Trophoblast cell (in vitro differentiated cells and primary cell): ENCODE data around the gene THSD1.

Experiments
- DNase-seq, 2 donors: peaks; one replicate each; pipeline ENCODE4 v3.0.0-alpha.2; 2016
- H2AFZ ChIP-seq: 2 replicates; pipeline ENCODE4 v1.6.1; 2013; ENCODE audit warnings: low read length, moderate library complexity, mild to moderate bottlenecking; ENCODE audit not compliant: insufficient read depth, poor library complexity
- H2AK5ac ChIP-seq: 2 replicates; pipeline ENCODE4 v1.6.1; 2013; ENCODE audit warnings: mild to moderate bottlenecking, low read length
- H2BK120ac ChIP-seq: 2 replicates; pipeline ENCODE4 v1.6.1; 2013; ENCODE audit warnings: low read length, mild to moderate bottlenecking, moderate library complexity; ENCODE audit not compliant: insufficient read depth, poor library complexity
- H2BK12ac ChIP-seq: 2 replicates; pipeline ENCODE4 v1.6.1; 2013; ENCODE audit warnings: mild to moderate bottlenecking, low read length, moderate library complexity
- H2BK5ac ChIP-seq: 2 replicates; pipeline ENCODE4 v1.6.1; 2013; ENCODE audit warnings: low read length, low read depth, moderate library complexity, mild to moderate bottlenecking; ENCODE audit not compliant: poor library complexity
- H3K14ac ChIP-seq: 2 replicates; pipeline ENCODE4 v1.6.1; 2013; ENCODE audit warnings: mild to moderate bottlenecking, low read length
- H3K18ac ChIP-seq: 2 replicates; pipeline ENCODE4 v1.6.1; 2013; ENCODE audit warnings: mild to moderate bottlenecking, low read length
- H3K23ac ChIP-seq: 2 replicates; pipeline ENCODE4 v1.6.1; 2013; ENCODE audit warnings: low read length
- H3K27ac ChIP-seq: 2 replicates; pipeline ENCODE4 v1.5.1; 2013; ENCODE audit warnings: low read depth, mild to moderate bottlenecking, inconsistent platforms, low read length, moderate library complexity
- H3K27me3 ChIP-seq: 2 replicates; pipeline ENCODE4 v1.6.1; 2013; ENCODE audit warnings: inconsistent platforms, mild to moderate bottlenecking, low read length, moderate library complexity; ENCODE audit not compliant: insufficient read depth
- H3K36me3 ChIP-seq, 2 experiments: 1 replicate in 1 of 2; 2 replicates in 1 of 2; pipeline ENCODE4 v1.6.1; 2013; ENCODE audit warnings: low read length in 2 of 2, mild to moderate bottlenecking in 2 of 2, moderate library complexity in 1 of 2; ENCODE audit not compliant: insufficient read depth in 2 of 2, control insufficient read depth in 1 of 2
- H3K4ac ChIP-seq: 2 replicates; pipeline ENCODE4 v1.6.1; 2013; ENCODE audit warnings: low read depth, mild to moderate bottlenecking, low read length, moderate library complexity
- H3K4me1 ChIP-seq, 2 experiments: 1 replicate in 1 of 2; 2 replicates in 1 of 2; pipeline ENCODE4 v1.6.1; 2013; ENCODE audit warnings: low read length in 2 of 2, mild to moderate bottlenecking in 2 of 2, moderate library complexity in 1 of 2; ENCODE audit not compliant: insufficient read depth in 2 of 2, control insufficient read depth in 1 of 2
- H3K4me2 ChIP-seq: 2 replicates; pipeline ENCODE4 v1.6.1; 2013; ENCODE audit warnings: inconsistent platforms, mild to moderate bottlenecking, low read length, moderate library complexity
- H3K4me3 ChIP-seq: 2 replicates; pipeline ENCODE4 v1.5.1; 2013; ENCODE audit warnings: mild to moderate bottlenecking, low read depth, low read length, inconsistent platforms
- H3K79me1 ChIP-seq: one replicate; pipeline ENCODE4 v1.6.1; 2013; ENCODE audit warnings: low read length
- H3K79me2 ChIP-seq: 2 replicates; pipeline ENCODE4 v1.6.1; 2013; ENCODE audit warnings: low read length, mild to moderate bottlenecking; ENCODE audit not compliant: control insufficient read depth, insufficient read depth, poor library complexity
- H3K9ac ChIP-seq: 2 replicates; pipeline ENCODE4 v1.6.1; 2013; ENCODE audit warnings: mild to moderate bottlenecking, low read length
- H3K9me3 ChIP-seq: 2 replicates; pipeline ENCODE4 v1.6.1; 2013; ENCODE audit warnings: low read depth, mild to moderate bottlenecking, control low read depth, inconsistent platforms, low read length; ENCODE audit not compliant: insufficient read depth
- H4K12ac ChIP-seq: 2 replicates; pipeline ENCODE4 v1.6.1; 2013; ENCODE audit warnings: low read depth, mild to moderate bottlenecking, low read length, moderate library complexity
- H4K8ac ChIP-seq: 2 replicates; pipeline ENCODE4 v1.6.1; 2013; ENCODE audit warnings: low read depth, mild to moderate bottlenecking, low read length, moderate library complexity
- H4K91ac ChIP-seq: one replicate; pipeline ENCODE4 v1.6.1; 2013; ENCODE audit warnings: low read depth, mild to moderate bottlenecking, low read length, moderate library complexity
- WGBS: extraction: QIAGEN DNeasy Blood & Tissue Kit; methylation state at CpG from one replicate; pipeline ENCODE4 v1.1.7; 2013; ENCODE audit warnings: missing lambda C conversion rate; ENCODE audit not compliant: insufficient read length, insufficient coverage; ENCODE audit errors: extremely low coverage; 5-methylcytosine and 5-hydroxymethylcytosine counted together

The THSD1 gene

GRCh38 chr13:52452470-52452869, 46.5 kb upstream of the THSD1 start:
- Histone ChIP-seq H4K8ac (no peak overlapping the region), H2AFZ (no peak overlapping the region), H3K4me3 (no peak overlapping the region), H4K12ac (no peak overlapping the region), H2BK5ac (no peak overlapping the region), H3K4me2 (no peak overlapping the region), H3K27ac (no peak overlapping the region), H3K27me3 (no peaks in the 10 kb centered on the region), H3K36me3 (peaks cover 5% of the 10 kb centered on the region in 2 experiments), H2BK12ac (no peak overlapping the region), H3K18ac (no peak overlapping the region), H3K23ac (no peak overlapping the region), H2BK120ac (no peak overlapping the region), H4K91ac (no peak overlapping the region), H3K4ac (no peak overlapping the region), H3K9ac (no peak overlapping the region), H3K9me3 (no peaks in the 10 kb centered on the region), H3K14ac (no peak overlapping the region), H3K79me2 (peaks cover 11% of the 10 kb centered on the region), H3K4me1 (peaks cover 8 to 12% of the 10 kb centered on the region in 2 experiments), H3K79me1 (peaks cover 14% of the 10 kb centered on the region), H2AK5ac (no peak overlapping the region)
- no peak for DNase-seq
- WGBS: no CpG with 5 or more reads among the region's 2 CpGs

DNA sequence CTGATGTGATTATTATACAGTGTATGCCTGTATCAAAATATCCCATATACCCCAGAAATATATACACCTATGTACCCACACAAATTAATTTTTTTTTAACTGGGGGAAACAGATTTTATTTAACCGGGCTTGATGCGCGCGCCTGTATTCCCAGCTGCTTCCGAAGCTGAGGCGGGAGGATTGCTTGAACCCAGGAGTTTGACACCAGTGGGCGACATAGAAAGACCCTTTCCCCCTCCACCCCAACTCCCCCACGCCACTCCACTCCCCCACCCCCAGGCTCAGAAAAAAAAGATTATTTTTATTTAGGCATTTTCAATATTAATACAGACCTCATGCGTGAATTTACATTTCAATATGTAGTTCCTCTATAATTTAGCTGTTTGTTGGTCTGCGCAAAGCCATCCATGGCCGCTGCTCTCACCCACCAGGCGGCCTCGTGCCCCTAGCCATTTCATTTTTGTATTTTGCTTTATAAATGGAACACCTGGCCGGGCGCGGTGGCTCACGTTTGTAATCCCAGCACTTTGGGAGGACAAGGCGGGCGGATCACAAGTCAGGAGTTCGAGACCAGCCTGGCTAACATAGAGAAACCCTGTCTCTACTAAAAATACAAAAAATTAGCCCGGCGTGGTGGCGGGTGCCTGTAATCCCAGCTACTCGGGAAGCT, 45.3 kb upstream of the THSD1 start:
- H3K4me1 ChIP-seq: peaks cover 9 to 12% of the 10 kb centered on the region in 2 experiments
- no peak overlapping the region for H2AK5ac ChIP-seq
- H3K9me3 ChIP-seq: no peaks in the 10 kb centered on the region
- no peaks in the 10 kb centered on the region for H3K36me3 ChIP-seq
- no peak overlapping the region for H2AFZ ChIP-seq
- H2BK5ac ChIP-seq: no peak overlapping the region
- H4K12ac ChIP-seq: no peak overlapping the region
- H3K27ac ChIP-seq: no peak overlapping the region
- no peak overlapping the region for H3K4ac ChIP-seq
- no peak overlapping the region for H3K9ac ChIP-seq
- H3K23ac ChIP-seq: no peak overlapping the region
- H2BK120ac ChIP-seq: no peak overlapping the region
- H4K91ac ChIP-seq: no peak overlapping the region
- H2BK12ac ChIP-seq: no peak overlapping the region
- no peak overlapping the region for H4K8ac ChIP-seq
- peaks cover 11% of the 10 kb centered on the region for H3K79me2 ChIP-seq
- H3K4me3 ChIP-seq: no peak overlapping the region
- H3K14ac ChIP-seq: no peak overlapping the region
- H3K27me3 ChIP-seq: no peaks in the 10 kb centered on the region
- no peak overlapping the region for H3K18ac ChIP-seq
- no peak for DNase-seq
- peaks cover 14% of the 10 kb centered on the region for H3K79me1 ChIP-seq
- WGBS: no CpG with 5 or more reads among the region's 24 CpGs
- H3K4me2 ChIP-seq: no peak overlapping the region

GRCh38 chr13:52450793-52451116, 44.8 kb upstream of the THSD1 start:
- Histone ChIP-seq H3K27me3 (no peaks in the 10 kb centered on the region), H2AFZ (no peak overlapping the region), H3K4ac (no peak overlapping the region), H4K8ac (no peak overlapping the region), H3K4me3 (no peak overlapping the region), H3K9me3 (no peaks in the 10 kb centered on the region), H3K23ac (no peak overlapping the region), H3K79me2 (peaks cover 10% of the 10 kb centered on the region), H3K18ac (no peak overlapping the region), H3K79me1 (peaks cover 14% of the 10 kb centered on the region), H4K12ac (no peak overlapping the region), H2AK5ac (no peak overlapping the region), H3K9ac (no peak overlapping the region), H3K14ac (no peak overlapping the region), H2BK5ac (no peak overlapping the region), H2BK120ac (no peak overlapping the region), H3K27ac (no peak overlapping the region), H3K4me1 (peaks cover 9 to 12% of the 10 kb centered on the region in 2 experiments), H3K4me2 (peak overlapping the region; percentile 47), H2BK12ac (no peak overlapping the region), H4K91ac (no peak overlapping the region), H3K36me3 (no peaks in the 10 kb centered on the region)
- WGBS: no CpG with 5 or more reads among the region's 8 CpGs
- no peak for DNase-seq

GRCh38 chr13:52450012-52450792, 44.2 kb upstream of the THSD1 start, which contains the start of gene VPS36:
TSS of gene VPS36 (minus strand) at chr13:52450634. CDS start at chr13:52450594, 40 bp downstream.
- H4K8ac ChIP-seq: peak within 1 kb of the TSS; percentile 100
- WGBS: no CpG with 5 or more reads among the region's 105 CpGs

More at GRCh38 chr13:52450012-52450792, 44.2 kb upstream of the THSD1 start, which contains the start of gene VPS36:
- peak within 1 kb of the TSS; percentile 96 for H3K9ac ChIP-seq
- no peak within 1 kb of the TSS for H3K23ac ChIP-seq
- H3K14ac ChIP-seq: peak within 1 kb of the TSS; percentile 98
- peak within 1 kb of the TSS; percentile 85 for H2BK120ac ChIP-seq
- peak within 1 kb of the TSS; percentile 100 for H2AFZ ChIP-seq
- H3K79me2 ChIP-seq: peaks cover 6% of the 10 kb centered on the region
- H3K4ac ChIP-seq: peak within 1 kb of the TSS; percentile 90
- H3K9me3 ChIP-seq: no peaks in the 10 kb centered on the region
- peak within 1 kb of the TSS; percentile 98 for H4K12ac ChIP-seq
- peak within 1 kb of the TSS; percentile 92 for H3K27ac ChIP-seq
- no peak within 1 kb of the TSS for H2AK5ac ChIP-seq
- H3K4me1 ChIP-seq: peaks cover 9 to 12% of the 10 kb centered on the region in 2 experiments
- peak; percentile 97 to 99 for DNase-seq
- peaks cover 10% of the 10 kb centered on the region for H3K79me1 ChIP-seq
- H2BK5ac ChIP-seq: peak within 1 kb of the TSS; percentile 87
- peak within 1 kb of the TSS; percentile 63 for H2BK12ac ChIP-seq
- peak within 1 kb of the TSS; percentile 94 for H3K4me3 ChIP-seq
- peak within 1 kb of the TSS; percentile 92 for H4K91ac ChIP-seq
- H3K18ac ChIP-seq: peak within 1 kb of the TSS; percentile 99
- H3K4me2 ChIP-seq: peak within 1 kb of the TSS; percentile 66
- H3K36me3 ChIP-seq: no peaks in the 10 kb centered on the region
- no peaks in the 10 kb centered on the region for H3K27me3 ChIP-seq
